Spinal cord (tissue), 10 donors: Measurements from ENCODE around the gene BGN. TPM values are rescaled to one million over a fixed set of nuclear protein-coding genes. Genes with fewer than 3 reads are reported as not detected.
A peak's percentile ranks its signal among the peaks of the same experiment; 100 is the strongest.

Source experiments
- DNase-seq, 6 donors: peaks; one replicate each; pipeline versions ENCODE4 v3.0.0 to v3.0.0-alpha.2; 2013 to 2015; ENCODE audit warnings: low spot score in 6 of 6, low read depth in 4 of 6
- H3K27ac ChIP-seq: one replicate; pipeline ENCODE4 v1.5.1; 2013; ENCODE audit warnings: low read depth, low read length, control low read depth
- H3K27me3 ChIP-seq: one replicate; pipeline ENCODE4 v1.6.1; 2013; ENCODE audit warnings: low read length; ENCODE audit not compliant: control insufficient read depth, insufficient read depth
- H3K36me3 ChIP-seq: one replicate; pipeline ENCODE4 v1.6.1; 2013; ENCODE audit warnings: low read length; ENCODE audit not compliant: control insufficient read depth, insufficient read depth
- H3K4me1 ChIP-seq: one replicate; pipeline ENCODE4 v1.6.1; 2013; ENCODE audit warnings: low read length; ENCODE audit not compliant: control insufficient read depth, insufficient read depth
- H3K4me3 ChIP-seq: one replicate; pipeline ENCODE4 v1.5.1; 2013; ENCODE audit warnings: low read depth, low read length, control low read depth
- H3K9me3 ChIP-seq: one replicate; pipeline ENCODE4 v1.6.1; 2013; ENCODE audit warnings: low read length; ENCODE audit not compliant: control insufficient read depth, insufficient read depth
- WGBS: methylation state at CpG from one replicate; pipeline ENCODE4 v1.1.5; 2013; ENCODE audit warnings: missing lambda C conversion rate; ENCODE audit not compliant: insufficient coverage; 5-methylcytosine and 5-hydroxymethylcytosine counted together
- polyA plus RNA-seq, 2 donors: library from polyadenylated mRNA; unstranded; fragments of 120-200 nt; gene quantifications; one replicate each; pipeline ENCODE4 v1.2.1, GENCODE V29; 2013; ENCODE audit not compliant: insufficient read length in 2 of 2
- total RNA-seq, 2 donors: library from RNA; depleted of rRNA in 1 of 2; stranded (reverse); fragments of 120-200 nt in 1 of 2; fragments of >200 nt in 1 of 2; gene quantifications; one replicate each; pipeline versions ENCODE4 v1.2.3 to v1.2.4, GENCODE V29; 2013 to 2014
- donor health status: healthy.

BGN gene
- total and polyA plus RNA-seq, 4 donors, result 40.2 to 136 (median 83.5) TPM

DNA sequence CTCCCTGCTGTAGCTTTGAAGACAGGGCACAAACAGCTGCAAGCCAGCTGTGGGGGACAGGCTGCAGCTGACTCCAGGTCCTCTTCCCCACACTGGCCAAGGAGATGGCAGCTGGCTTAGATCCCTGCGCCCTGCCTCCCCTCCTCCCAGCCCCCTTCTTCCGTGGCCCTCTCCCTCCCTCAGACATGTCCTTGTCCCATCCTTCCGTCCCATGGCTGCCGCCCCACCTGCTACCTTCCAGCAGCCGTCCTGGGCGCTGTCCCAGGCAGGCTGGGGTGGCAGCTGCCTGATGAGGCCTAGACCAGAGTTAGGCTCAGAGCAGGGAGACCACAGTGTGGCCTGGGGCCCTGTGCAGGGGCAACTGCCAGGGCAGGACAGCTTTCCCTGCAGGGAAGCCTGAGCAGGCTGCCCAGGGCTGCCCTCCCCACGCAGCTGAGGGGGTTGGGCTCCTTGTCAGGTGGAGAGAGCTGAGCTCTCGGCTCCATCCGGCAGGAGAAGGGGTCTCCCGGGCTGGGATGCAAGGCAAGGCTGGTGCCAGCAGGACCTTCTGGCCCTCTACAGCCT, 3.3 kb upstream of the BGN start:
- Histone ChIP-seq H3K4me3 (no peak overlapping the region), H3K36me3 (no peaks in the 10 kb centered on the region), H3K27me3 (peaks cover 4% of the 10 kb centered on the region), H3K9me3 (no peaks in the 10 kb centered on the region), H3K27ac (no peak overlapping the region), H3K4me1 (peaks cover 77% of the 10 kb centered on the region)
- WGBS, result 60% methylated on average over 10 of the region's 10 CpGs
- no peak for DNase-seq

DNA sequence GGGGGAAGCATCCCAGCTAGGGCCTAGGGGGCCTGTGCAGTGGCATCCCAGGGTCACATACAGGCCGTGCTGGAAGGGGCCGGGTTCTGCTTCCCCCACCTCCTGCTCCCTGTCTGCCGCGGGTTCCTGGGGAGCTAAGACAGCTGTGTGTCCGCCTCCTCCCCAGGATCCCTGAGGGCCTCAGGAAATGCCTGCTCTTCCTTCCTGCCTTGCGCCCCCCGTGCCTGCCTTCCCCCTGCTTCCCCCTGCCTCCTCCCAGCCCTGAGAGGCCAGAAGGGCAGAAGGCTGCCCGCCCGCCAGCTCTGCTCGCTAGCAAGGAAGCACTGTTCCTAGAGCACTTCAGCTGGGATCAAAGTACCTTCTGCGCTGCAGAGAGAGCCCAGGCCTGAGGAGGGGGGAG, 2.9 kb upstream of the BGN start:
- Histone ChIP-seq H3K4me3 (no peak overlapping the region), H3K9me3 (no peaks in the 10 kb centered on the region), H3K27me3 (peaks cover 4% of the 10 kb centered on the region), H3K4me1 (peaks cover 74% of the 10 kb centered on the region), H3K27ac (no peak overlapping the region), H3K36me3 (no peaks in the 10 kb centered on the region)
- 63% methylated on average over 11 of the region's 11 CpGs for WGBS
- DNase-seq, result no peak

DNA sequence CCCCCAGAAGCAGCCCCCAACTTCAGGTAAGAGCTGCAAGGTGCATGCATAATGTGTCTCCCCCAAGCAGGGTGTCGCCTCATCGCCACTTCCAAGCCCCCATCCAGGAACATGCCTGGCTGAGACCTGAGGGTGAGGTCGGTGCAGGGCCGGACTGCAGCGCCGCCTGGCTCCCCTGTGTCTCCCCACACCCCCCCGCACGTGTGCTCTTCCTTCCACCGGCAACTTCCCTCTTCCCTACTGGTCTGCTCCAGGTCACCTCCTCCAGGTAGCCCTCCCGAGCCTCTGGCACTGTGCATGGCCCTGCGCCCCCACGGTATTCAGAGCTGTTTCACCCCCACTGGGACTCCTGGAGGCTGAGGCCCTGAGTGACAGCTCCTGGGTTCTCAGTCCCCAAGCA, 2.2 kb upstream of the BGN start:
- no peak overlapping the region for H3K27ac ChIP-seq
- peaks cover 4% of the 10 kb centered on the region for H3K27me3 ChIP-seq
- H3K4me3 ChIP-seq, result no peak overlapping the region
- peaks cover 68% of the 10 kb centered on the region for H3K4me1 ChIP-seq
- WGBS, result 85% methylated on average over 12 of the region's 12 CpGs
- no peaks in the 10 kb centered on the region for H3K36me3 ChIP-seq
- no peaks in the 10 kb centered on the region for H3K9me3 ChIP-seq
- DNase-seq, result no peak

DNA sequence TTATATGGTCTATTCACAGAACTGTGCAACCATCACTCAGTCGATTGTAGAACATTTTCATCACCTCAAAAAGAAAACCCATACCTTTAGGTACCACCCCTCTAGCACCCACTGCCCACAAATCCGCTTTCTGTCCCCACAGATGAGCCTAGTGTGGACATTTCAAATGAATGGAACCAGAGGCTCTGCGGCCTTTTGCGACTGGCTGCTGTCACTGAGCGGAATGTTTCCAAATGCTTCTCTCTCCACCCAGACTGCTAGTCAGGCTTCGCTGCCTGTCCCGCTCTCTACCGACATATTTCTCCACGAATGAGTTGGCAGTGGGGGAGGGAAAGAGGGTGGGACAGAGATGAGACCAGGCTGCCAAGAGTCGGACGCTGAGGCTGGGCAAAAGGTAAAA, 1.7 kb upstream of the BGN start:
- Histone ChIP-seq H3K4me1 (peaks cover 67% of the 10 kb centered on the region), H3K36me3 (no peaks in the 10 kb centered on the region), H3K4me3 (no peak overlapping the region), H3K27ac (no peak overlapping the region), H3K27me3 (peaks cover 4% of the 10 kb centered on the region), H3K9me3 (no peaks in the 10 kb centered on the region)
- DNase-seq, result no peak
- 91% methylated on average over 4 of the region's 11 CpGs for WGBS

DNA sequence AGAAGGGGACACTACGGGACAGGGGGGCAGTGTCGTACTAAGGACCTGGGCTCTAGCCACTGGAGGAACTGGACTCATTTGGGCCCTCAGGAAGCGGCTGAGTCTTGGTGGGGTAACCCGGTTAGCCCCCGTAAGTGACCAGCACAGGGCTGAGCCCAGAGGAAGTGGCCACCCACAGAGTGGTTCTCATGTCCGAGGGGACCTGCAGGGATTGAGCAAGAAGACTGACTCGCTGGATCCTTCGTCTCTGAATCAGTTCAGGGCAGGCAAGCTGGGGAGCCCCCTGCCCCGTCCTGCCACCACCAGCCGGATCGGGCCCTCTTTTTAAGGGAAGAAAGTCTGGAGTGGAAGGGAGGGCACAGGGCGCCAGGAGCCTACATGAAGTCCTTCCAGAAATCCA, 719 bp upstream of the BGN start:
- Histone ChIP-seq H3K27ac (peak overlapping the region; percentile 36), H3K27me3 (peaks cover 4% of the 10 kb centered on the region), H3K9me3 (no peaks in the 10 kb centered on the region), H3K36me3 (no peaks in the 10 kb centered on the region), H3K4me1 (peaks cover 60% of the 10 kb centered on the region), H3K4me3 (peak overlapping the region; percentile 1)
- 85% methylated on average over 11 of the region's 12 CpGs for WGBS
- no peak for DNase-seq

DNA sequence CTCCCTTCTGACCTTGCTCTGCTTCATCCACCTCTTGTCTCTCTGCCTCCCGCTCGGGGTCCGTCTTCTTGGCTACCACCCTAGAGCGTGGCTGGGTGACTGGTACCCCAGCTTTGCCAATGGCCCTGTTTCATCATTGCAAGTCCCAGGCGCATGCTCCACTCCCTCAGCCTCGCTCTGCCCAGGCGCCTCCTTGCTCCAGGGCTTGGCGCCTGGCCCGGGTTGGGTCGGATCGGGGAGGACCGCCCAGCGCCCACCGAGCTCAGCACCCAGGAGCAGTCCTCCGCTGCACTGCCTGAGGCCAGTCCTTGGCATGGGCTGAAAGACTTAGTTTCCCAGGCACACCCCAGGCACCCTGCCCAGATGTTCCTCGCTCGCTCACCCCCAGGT, 577 bp downstream of the BGN start:
- Histone ChIP-seq H3K9me3 (no peaks in the 10 kb centered on the region), H3K4me3 (peak overlapping the region; percentile 42), H3K27ac (no peak overlapping the region), H3K4me1 (peaks cover 73% of the 10 kb centered on the region), H3K36me3 (no peaks in the 10 kb centered on the region), H3K27me3 (peaks cover 4% of the 10 kb centered on the region)
- DNase-seq, result peak in 1 of 6 donors; percentile 55
- WGBS, result 58% methylated on average over 17 of the region's 17 CpGs

DNA sequence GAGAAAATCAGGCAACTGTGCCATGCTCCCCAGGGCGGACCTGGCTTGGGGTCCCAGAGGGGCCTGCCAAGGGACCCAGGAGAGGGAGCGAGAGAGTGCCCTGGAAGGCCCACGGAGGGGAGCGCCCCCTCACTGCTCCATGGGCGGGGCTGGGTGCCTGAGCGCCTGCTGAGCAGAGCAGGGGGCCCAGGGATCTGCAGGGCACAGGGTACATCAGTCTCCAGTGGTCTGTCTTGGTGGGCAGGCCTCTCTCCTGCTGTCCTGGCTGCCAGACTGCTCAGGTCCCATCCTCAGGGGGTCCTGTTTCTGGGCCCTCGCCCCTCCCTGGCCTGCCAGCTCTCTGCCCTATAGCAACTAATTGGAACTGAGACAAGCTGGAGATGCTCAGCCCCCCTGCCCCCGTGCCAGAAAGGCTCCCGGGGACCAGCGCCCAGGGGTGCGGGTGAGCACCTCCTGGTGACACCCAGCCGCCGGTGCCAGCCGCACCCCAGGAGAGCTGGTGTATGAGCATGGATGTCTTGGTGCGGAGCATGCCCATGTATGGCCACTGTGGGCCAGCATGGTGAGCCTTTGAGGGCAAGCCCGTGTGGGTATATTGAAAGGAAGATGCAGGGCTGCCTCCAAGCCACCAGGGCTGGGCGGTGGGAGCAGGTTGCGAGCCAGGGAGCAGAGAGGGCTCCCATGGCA, 1.3 kb downstream of the BGN start:
- Histone ChIP-seq H3K9me3 (no peaks in the 10 kb centered on the region), H3K36me3 (no peaks in the 10 kb centered on the region), H3K4me1 (peaks cover 72% of the 10 kb centered on the region), H3K27ac (peak overlapping the region; percentile 33), H3K4me3 (peak overlapping the region; percentile 42), H3K27me3 (peaks cover 4% of the 10 kb centered on the region)
- WGBS, result 75% methylated on average over 18 of the region's 18 CpGs
- DNase-seq, result no peak

DNA sequence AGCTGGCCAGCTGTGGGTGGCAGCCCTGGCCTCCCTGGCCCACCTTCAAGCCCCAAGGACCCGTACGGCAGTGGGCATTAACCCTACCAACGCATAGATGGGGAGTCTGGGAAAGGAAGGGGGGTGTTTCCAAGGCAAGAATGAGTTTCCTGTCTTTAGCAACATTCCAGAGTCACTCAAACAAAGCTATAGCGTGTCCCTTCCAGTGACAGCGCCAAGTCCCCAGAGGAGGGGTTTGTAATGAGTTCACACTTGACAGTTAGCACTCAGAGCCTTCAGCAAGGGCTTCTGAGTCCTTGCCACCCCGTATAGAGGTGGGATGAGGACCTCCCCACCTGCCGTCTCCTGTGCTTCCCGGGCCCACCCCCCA, 1.8 kb downstream of the BGN start:
- H3K4me3 ChIP-seq, result peak overlapping the region; percentile 42
- no CpG with 5 or more reads among the region's 8 CpGs for WGBS
- H3K4me1 ChIP-seq, result peaks cover 72% of the 10 kb centered on the region
- DNase-seq, result no peak
- H3K27me3 ChIP-seq, result peaks cover 4% of the 10 kb centered on the region
- no peaks in the 10 kb centered on the region for H3K36me3 ChIP-seq
- H3K27ac ChIP-seq, result peak overlapping the region; percentile 33
- no peaks in the 10 kb centered on the region for H3K9me3 ChIP-seq

DNA sequence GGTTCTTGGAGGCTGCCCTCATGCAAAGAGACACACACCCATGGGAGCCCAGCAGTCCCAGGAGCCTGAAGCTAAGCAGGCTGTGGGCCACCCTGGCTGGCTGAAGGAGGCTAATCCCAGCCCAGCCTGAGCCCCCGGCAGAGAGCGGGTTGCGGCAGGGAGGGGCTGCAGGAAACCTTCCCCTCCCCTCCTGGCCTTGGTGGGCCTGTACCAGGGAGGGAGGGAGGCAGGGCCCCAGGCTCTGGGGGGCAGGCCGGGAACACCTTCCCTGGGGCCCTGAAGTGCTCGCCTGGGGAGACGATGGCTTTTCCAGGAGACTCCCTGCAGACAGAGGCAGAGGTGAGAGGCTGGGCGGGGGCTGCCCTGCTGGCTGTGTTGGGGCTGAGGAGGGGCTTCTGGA, 3.7 kb downstream of the BGN start:
- 58% methylated on average over 4 of the region's 7 CpGs for WGBS
- no peak overlapping the region for H3K27ac ChIP-seq
- peaks cover 72% of the 10 kb centered on the region for H3K4me1 ChIP-seq
- peaks cover 4% of the 10 kb centered on the region for H3K36me3 ChIP-seq
- H3K27me3 ChIP-seq, result peaks cover 4% of the 10 kb centered on the region
- H3K4me3 ChIP-seq, result no peak overlapping the region
- no peaks in the 10 kb centered on the region for H3K9me3 ChIP-seq
- DNase-seq, result no peak

DNA sequence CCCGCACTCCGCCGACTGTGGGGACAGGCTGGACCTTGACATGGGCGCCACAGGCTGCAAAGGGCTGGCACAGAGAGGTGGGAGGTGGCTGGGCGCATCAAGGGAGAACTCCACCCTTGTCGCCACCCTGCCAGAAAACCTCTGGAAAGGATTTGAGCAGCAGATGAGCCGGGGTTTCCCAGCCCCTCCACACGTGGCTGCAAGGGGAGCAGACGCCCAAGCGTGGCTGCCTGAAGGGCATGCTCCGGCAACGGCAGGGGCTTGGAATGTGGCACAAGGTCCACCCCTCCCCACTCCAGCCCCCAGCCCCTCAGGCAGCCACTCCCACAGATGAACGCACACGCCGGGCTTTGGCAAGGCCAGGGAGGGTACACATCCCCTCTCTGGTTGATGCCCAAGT, 4.6 kb downstream of the BGN start:
- peaks cover 4% of the 10 kb centered on the region for H3K36me3 ChIP-seq

More for the DNA sequence above, 4.6 kb downstream of the BGN start:
- peaks cover 63% of the 10 kb centered on the region for H3K4me1 ChIP-seq
- WGBS, result 65% methylated on average over 15 of the region's 15 CpGs
- H3K27ac ChIP-seq, result no peak overlapping the region
- no peak for DNase-seq
- peaks cover 4% of the 10 kb centered on the region for H3K27me3 ChIP-seq
- H3K9me3 ChIP-seq, result no peaks in the 10 kb centered on the region
- H3K4me3 ChIP-seq, result no peak overlapping the region
